IgD-negative memory B cell (primary cell): ENCODE data around the gene TGM1. TPM values are rescaled to one million over a fixed set of nuclear protein-coding genes. Genes with fewer than 3 reads are reported as not detected.
"Not testable (repeated sequence)": the region's sequence is repeated elsewhere in the genome, so short reads cannot be mapped to it uniquely, and the experiment has no call there.

Source experiments
- H3K27ac Mint-ChIP-seq, 3 donors: one replicate each; pipeline ENCODE4 v1.8.0; 2020 to 2022; ENCODE audit warnings: mild to moderate bottlenecking in 3 of 3, mixed read lengths in 3 of 3, moderate library complexity in 1 of 3
- H3K27me3 Mint-ChIP-seq: one replicate; pipeline ENCODE4 v1.8.0; 2021; ENCODE audit warnings: mixed read lengths
- H3K36me3 Mint-ChIP-seq: one replicate; pipeline ENCODE4 v1.8.0; 2020; ENCODE audit warnings: mild to moderate bottlenecking, mixed read lengths
- H3K4me1 Mint-ChIP-seq, 3 donors: one replicate each; pipeline ENCODE4 v1.8.0; 2020 to 2022; ENCODE audit warnings: mixed read lengths in 3 of 3, mild to moderate bottlenecking in 1 of 3
- H3K4me3 Mint-ChIP-seq, 4 donors: one replicate each; pipeline ENCODE4 v1.8.0; 2020 to 2022; ENCODE audit warnings: mild to moderate bottlenecking in 4 of 4, mixed read lengths in 4 of 4, moderate library complexity in 3 of 4
- H3K9me3 Mint-ChIP-seq, 3 donors: one replicate each; pipeline ENCODE4 v1.8.0; 2020 to 2021; ENCODE audit warnings: mixed read lengths in 3 of 3, mild to moderate bottlenecking in 1 of 3
- polyA plus RNA-seq: library from polyadenylated mRNA; unstranded; fragments of 300-500 nt; fragmentation: Illumina TruSeq; gene quantifications from one replicate; pipeline ENCODE4 v1.2.3, GENCODE V29; 2021

Gene TGM1
- polyA plus RNA-seq, 1 donor from 2014 or later: not detected

DNA sequence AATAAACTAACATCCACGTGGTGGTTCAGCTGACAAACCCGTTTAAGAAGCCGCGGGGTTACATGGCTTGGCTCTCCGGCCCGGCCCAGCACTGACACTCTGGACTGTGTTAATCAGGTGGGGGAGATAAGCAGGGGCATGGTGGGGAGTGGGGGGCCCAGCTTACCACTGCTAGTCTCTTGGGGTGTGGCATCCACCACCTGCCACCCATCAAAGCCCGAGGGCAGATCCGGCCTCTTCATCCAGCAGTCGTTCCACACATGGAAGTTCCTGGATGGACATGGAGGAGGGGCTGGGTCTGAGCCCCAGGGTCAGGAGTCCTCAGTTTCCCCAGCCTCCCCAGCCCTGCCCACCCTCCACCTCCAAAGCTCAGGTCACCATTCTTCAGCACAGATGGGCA is 4.9 kb downstream of the TGM1 start:
- H3K4me3 Mint-ChIP-seq: no peak overlapping the region
- H3K4me1 Mint-ChIP-seq: peaks cover 0 to 2% (median 0%) of the 10 kb centered on the region in 3 donors
- H3K9me3 Mint-ChIP-seq: no peaks in the 10 kb centered on the region
- H3K36me3 Mint-ChIP-seq: peaks cover 3% of the 10 kb centered on the region
- H3K27ac Mint-ChIP-seq: no peak overlapping the region
- no peaks in the 10 kb centered on the region for H3K27me3 Mint-ChIP-seq

GRCh38 chr14:24256960-24257359 is 6.0 kb downstream of the TGM1 start:
- peaks cover 0 to 2% (median 0%) of the 10 kb centered on the region in 3 donors for H3K4me1 Mint-ChIP-seq
- peak overlapping the region in 1 of 4 donors; percentile 69 for H3K4me3 Mint-ChIP-seq
- no peaks in the 10 kb centered on the region for H3K9me3 Mint-ChIP-seq
- H3K27ac Mint-ChIP-seq: no peak overlapping the region
- H3K36me3 Mint-ChIP-seq: no peaks in the 10 kb centered on the region
- no peaks in the 10 kb centered on the region for H3K27me3 Mint-ChIP-seq

DNA sequence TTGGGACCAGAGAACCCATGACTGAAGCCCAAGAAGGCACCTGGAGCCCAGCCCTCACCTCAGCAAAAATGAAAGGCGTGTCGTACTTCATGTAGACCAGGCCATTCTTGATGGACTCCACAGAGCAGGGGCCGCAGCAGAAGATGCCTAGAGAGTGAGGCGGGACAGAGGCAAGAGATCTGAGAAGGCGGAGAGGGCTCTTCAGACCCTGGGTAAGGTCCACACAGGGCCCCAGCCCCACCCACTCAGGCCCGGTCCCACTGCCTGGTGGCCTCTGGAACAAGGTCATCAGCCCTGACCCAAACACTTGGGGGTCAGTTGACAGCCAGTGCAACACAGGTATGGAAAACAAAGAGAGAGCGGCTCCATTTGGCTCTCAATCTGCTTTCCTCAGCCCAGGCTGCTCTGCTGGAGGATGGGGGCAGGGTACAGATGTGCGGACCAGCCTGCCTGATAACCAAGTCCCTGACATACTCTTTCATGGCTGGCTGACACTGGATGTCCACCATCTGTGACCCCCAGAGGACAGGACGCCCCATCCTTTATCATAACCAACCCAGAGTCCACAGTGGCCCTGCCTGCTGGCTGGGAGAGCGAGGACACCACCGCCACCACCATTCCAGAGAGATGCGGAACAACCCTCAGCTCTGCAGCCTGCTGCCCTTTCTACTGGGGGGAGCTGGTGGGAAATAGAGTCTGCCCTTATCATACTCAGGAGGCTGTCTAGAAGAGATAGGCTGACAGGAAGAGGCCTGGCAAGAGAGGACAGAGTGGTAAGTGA is 6.9 kb downstream of the TGM1 start:
- Mint-ChIP-seq H3K27me3 (no peaks in the 10 kb centered on the region), H3K27ac (no peak overlapping the region), H3K4me3 (no peak overlapping the region), H3K36me3 (no peaks in the 10 kb centered on the region), H3K9me3 (no peaks in the 10 kb centered on the region), H3K4me1 (peaks cover 0 to 2% (median 0%) of the 10 kb centered on the region in 3 donors)

- H3K4me1 Mint-ChIP-seq: peaks cover 0 to 2% (median 1%) of the 10 kb centered on the region in 3 donors
- no peaks in the 10 kb centered on the region for H3K9me3 Mint-ChIP-seq
- no peak overlapping the region for H3K4me3 Mint-ChIP-seq
- H3K27me3 Mint-ChIP-seq: no peaks in the 10 kb centered on the region
- H3K27ac Mint-ChIP-seq: no peak overlapping the region
- H3K36me3 Mint-ChIP-seq: no peaks in the 10 kb centered on the region
Measured at GRCh38 chr14:24255438-24255837, 7.5 kb downstream of the TGM1 start.

DNA sequence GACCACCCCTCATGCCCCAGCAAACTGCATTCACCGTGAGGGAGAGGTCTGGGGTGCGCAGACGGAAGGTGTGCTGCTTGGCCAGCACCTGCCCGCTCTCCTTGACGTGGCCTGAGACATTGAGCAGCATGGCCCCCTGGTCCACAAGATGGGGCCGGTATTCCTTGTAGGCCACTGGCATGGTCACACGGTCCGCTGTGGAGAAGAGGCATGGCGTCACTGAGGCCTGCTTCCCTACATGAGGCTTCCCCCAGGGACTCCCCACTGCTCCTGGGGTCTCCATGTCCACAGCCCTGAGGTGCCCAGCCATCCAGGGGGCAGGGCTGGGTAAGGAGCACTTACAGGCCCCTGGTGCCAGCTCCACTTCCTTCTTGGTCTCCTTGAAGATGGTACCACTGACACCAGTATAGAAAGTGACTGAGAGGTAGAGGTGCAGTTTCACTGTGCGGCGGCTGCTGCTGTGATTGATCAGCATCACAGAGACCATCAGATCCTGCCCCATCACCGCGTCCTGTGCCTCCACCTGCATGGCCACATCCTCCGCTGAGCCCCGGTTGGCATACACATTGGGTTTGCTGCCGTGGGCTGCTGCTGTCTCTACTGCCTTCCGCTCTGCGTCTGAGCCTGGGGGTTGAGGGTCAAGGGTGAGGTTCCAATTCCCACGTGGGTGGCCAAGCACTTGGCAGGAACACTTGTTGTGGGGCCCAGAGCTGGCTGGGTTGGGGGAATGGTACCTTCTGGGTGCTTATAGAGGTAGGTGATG is 8.2 kb downstream of the TGM1 start:
- no peak overlapping the region for H3K4me3 Mint-ChIP-seq
- H3K27ac Mint-ChIP-seq: no peak overlapping the region
- H3K36me3 Mint-ChIP-seq: peaks cover under 1% of the 10 kb centered on the region
- no peaks in the 10 kb centered on the region for H3K9me3 Mint-ChIP-seq
- H3K4me1 Mint-ChIP-seq: peaks cover 0 to 2% (median 1%) of the 10 kb centered on the region in 3 donors
- no peaks in the 10 kb centered on the region for H3K27me3 Mint-ChIP-seq

- H3K27me3 Mint-ChIP-seq: no peaks in the 10 kb centered on the region
- H3K27ac Mint-ChIP-seq: no peak overlapping the region
- H3K4me3 Mint-ChIP-seq: no peak overlapping the region
- H3K9me3 Mint-ChIP-seq: no peaks in the 10 kb centered on the region
- H3K36me3 Mint-ChIP-seq: peaks cover 2% of the 10 kb centered on the region
- H3K4me1 Mint-ChIP-seq: peaks cover 0 to 2% (median 1%) of the 10 kb centered on the region in 3 donors
Measured at GRCh38 chr14:24253936-24254335, 9.0 kb downstream of the TGM1 start.

DNA sequence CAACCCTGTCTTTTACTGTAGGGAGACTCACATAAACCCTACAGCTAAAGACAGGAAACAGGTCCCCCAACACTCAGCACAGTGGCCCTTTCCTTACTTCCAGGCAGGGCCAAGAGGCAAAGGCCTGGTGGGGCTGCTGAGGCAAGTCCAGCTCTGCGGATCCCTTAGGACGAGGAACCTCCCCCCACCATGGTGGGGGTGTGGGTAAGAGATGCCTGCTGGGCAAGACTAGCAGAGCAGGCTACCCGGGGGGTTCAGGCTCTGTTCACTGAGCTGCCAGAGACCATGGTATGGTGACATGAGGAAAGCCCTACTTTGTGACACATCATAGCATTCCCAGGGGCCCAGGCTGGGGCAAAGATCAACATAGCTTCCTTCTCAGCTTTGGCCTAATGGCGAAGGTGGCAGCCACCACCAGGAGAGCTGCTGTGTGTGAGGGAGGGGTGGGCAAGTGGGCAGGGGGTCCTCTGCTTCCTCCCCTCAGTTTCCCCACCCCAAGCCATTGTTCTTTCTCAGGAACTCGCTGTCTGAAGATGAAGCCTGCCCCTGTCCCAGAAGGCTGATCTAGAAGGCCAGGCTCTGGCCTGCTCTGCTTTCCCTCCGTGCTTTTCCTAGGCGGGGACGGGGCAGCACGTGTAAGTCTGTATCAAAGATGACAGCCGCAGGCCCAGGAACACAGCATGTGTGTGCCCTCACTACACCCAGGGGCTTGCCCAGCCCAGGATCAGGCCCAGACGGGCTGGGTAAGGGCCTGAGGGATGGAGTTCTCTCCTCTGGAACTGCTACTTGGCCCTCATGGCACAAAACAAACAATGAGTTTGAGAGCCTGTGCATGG is 10.5 kb downstream of the TGM1 start:
- Mint-ChIP-seq H3K36me3 (peaks cover 2% of the 10 kb centered on the region), H3K4me1 (peaks cover 4 to 7% (median 5%) of the 10 kb centered on the region in 3 donors), H3K4me3 (no peak overlapping the region), H3K27ac (no peak overlapping the region), H3K9me3 (no peaks in the 10 kb centered on the region), H3K27me3 (no peaks in the 10 kb centered on the region)

GRCh38 chr14:24251880-24252288 is 11.1 kb downstream of the TGM1 start:
- no peaks in the 10 kb centered on the region for H3K9me3 Mint-ChIP-seq
- peaks cover 2% of the 10 kb centered on the region for H3K36me3 Mint-ChIP-seq
- H3K27ac Mint-ChIP-seq: peak overlapping the region in 1 of 3 donors; percentile 36
- H3K27me3 Mint-ChIP-seq: no peaks in the 10 kb centered on the region
- peaks cover 7 to 10% (median 8%) of the 10 kb centered on the region in 3 donors for H3K4me1 Mint-ChIP-seq
- no peak overlapping the region for H3K4me3 Mint-ChIP-seq

GRCh38 chr14:24250354-24250753 is 12.6 kb downstream of the TGM1 start:
- Mint-ChIP-seq H3K9me3 (no peaks in the 10 kb centered on the region), H3K4me1 (peaks cover 10 to 14% (median 11%) of the 10 kb centered on the region in 3 donors), H3K27me3 (no peaks in the 10 kb centered on the region), H3K36me3 (peaks cover 2% of the 10 kb centered on the region), H3K4me3 (peak overlapping the region in 1 of 4 donors; percentile 46), H3K27ac (no peak overlapping the region)

DNA sequence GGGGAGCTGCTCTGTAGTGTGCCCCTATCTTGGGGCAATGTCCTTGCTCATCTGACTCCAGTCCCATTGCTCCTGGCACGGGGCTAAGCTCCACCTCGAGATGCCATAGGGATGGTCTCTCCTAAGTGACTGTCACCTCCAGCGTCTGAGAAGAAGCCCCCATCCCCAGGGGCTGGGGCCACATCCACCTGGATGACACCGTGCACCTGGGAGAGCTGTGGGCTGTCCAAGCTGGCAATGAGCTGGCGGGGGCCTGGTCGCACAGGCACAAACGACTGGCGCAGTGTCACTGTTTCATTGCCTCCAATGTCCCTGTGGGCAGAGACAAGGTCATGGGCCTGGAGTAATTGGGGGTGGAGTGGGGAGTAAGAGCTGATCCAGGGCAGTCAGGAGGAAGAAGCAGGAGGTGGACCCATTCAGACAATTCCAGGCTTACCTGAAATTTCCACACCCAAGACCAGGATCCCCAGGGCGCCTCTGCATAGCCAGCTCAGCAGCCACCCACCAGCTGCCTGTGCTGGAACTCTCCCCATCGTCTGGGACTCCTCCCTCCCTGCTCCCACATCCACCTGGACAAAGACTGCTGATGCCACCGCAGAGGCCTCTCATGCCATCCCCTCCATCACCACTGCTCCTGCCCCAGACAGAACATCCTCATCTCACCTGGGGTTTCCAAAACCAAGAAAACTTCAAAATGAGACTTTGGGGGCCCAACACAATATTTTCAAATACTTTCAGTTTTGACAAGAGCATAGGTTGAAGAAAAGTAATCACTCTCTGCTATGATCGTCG is 13.6 kb downstream of the TGM1 start:
- peak overlapping the region in 1 of 4 donors; percentile 3 for H3K4me3 Mint-ChIP-seq
- H3K27ac Mint-ChIP-seq: no peak overlapping the region
- H3K9me3 Mint-ChIP-seq: no peaks in the 10 kb centered on the region
- no peaks in the 10 kb centered on the region for H3K27me3 Mint-ChIP-seq
- H3K4me1 Mint-ChIP-seq: peaks cover 12 to 18% (median 14%) of the 10 kb centered on the region in 3 donors
- H3K36me3 Mint-ChIP-seq: peaks cover 4% of the 10 kb centered on the region

- Mint-ChIP-seq H3K4me1 (peaks cover 17 to 32% (median 20%) of the 10 kb centered on the region in 3 donors), H3K27me3 (no peaks in the 10 kb centered on the region), H3K36me3 (peaks cover 4% of the 10 kb centered on the region), H3K27ac (peak overlapping the region; percentile 60 to 85 (median 64)), H3K9me3 (no peaks in the 10 kb centered on the region), H3K4me3 (peak overlapping the region; percentile 9 to 89 (median 70))
Measured at GRCh38 chr14:24247422-24247821, 15.6 kb downstream of the TGM1 start.

- Mint-ChIP-seq H3K4me1 (peaks cover 17 to 35% (median 22%) of the 10 kb centered on the region in 3 donors), H3K27ac (peak overlapping the region; percentile 57 to 91 (median 60)), H3K4me3 (peak overlapping the region; percentile 67 to 89 (median 78)), H3K27me3 (no peaks in the 10 kb centered on the region), H3K9me3 (no peaks in the 10 kb centered on the region), H3K36me3 (peaks cover 4% of the 10 kb centered on the region)
Measured at GRCh38 chr14:24246765-24247212, 16.2 kb downstream of the TGM1 start.

DNA sequence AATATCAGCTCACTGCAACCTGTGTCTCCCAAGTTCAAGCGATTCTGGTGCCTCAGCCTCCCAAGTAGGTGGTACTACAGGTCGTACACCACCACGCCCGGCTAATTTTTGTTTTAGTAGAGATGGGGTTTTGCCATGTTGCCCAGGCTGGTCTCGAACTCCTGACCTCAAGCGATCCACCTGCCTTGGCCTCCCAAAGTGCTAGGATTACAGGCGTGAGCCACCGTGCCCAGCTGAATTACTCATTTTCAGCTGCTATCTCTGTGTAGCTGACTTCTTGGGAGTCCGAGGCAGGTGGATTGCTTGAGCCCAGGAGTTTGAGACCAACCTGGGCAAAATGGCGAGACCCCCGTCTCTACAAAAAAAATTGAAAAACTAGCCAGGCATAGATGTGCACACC is 17.6 kb downstream of the TGM1 start:
- peak overlapping the region in 2 of 4 donors; percentile 55 to 88 for H3K4me3 Mint-ChIP-seq
- H3K27ac Mint-ChIP-seq: peak overlapping the region in 1 of 3 donors; percentile 77
- H3K27me3 Mint-ChIP-seq, H3K9me3 Mint-ChIP-seq, H3K36me3 Mint-ChIP-seq: not testable (repeated sequence)
- peaks cover 23 to 37% (median 30%) of the 10 kb centered on the region in 3 donors for H3K4me1 Mint-ChIP-seq

DNA sequence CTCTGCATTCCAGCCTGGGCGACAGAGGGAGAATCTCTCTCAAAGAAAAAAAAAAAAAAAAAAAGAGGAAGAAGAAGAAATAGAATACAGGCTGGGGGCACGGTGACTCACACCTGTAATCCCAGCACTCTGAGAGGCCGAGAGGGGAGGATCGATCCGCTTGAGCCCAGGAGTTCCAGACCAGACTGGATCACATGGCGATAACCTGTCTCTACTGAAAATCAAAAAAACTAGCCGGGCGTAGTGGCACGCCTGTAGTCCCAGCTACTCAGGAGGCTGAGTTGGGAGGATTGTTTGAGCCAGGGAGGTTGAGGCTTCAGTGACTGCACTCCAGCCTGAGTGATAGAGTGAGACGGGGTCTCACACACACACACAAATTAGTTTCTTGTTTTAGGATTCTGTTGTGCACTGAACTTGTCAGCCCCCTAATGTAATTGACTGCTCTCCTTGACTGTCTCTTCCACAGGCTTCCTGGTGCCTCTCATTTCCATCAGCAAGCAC is 19.6 kb downstream of the TGM1 start:
- Mint-ChIP-seq H3K27ac (peak overlapping the region; percentile 98 to 100 (median 99)), H3K36me3 (peaks cover 2% of the 10 kb centered on the region), H3K9me3 (no peaks in the 10 kb centered on the region), H3K4me3 (peak overlapping the region; percentile 92 to 98 (median 95)), H3K4me1 (peaks cover 38 to 45% (median 42%) of the 10 kb centered on the region in 3 donors), H3K27me3 (no peaks in the 10 kb centered on the region)
